Measurements from ENCODE around the gene KCNQ5. TPM values are rescaled to one million over a fixed set of nuclear protein-coding genes. Genes with fewer than 3 reads are reported as not detected.

KCNQ5 gene
- total RNA-seq, 1 experiment from 2014 or later, result not detected

- H3K27me3 ChIP-seq (ENCODE audit: insufficient read depth, low read length), result peaks cover 13% of the 10 kb centered on the region
- BruUV-seq (replicated peaks), result no TSS peak
- ATAC-seq, result no peak
- H3K4me1 ChIP-seq (ENCODE audit: control insufficient read depth in 1 of 2, insufficient read depth in 2 of 2, low read length in 2 of 2), result no peaks in the 10 kb centered on the region
- H2AFZ ChIP-seq (ENCODE audit: low read depth, low read length, poor library complexity, severe bottlenecking), result no peak overlapping the region
- no peaks in the 10 kb centered on the region for H3K79me2 ChIP-seq (ENCODE audit: insufficient read depth, low read length)
- TF ChIP-seq TCF7L2 (IDR thresholded peaks at IDR 0.05; ENCODE audit: borderline replicate concordance, extremely low read depth, insufficient read depth, insufficient read length) (no peak), POLR2AphosphoS5 (IDR thresholded peaks at IDR 0.05; ENCODE audit: low read depth, low read length) (no peak), CBX3 (IDR thresholded peaks at IDR 0.05; ENCODE audit: low read depth) (no peak), RAD21 (IDR thresholded peaks at IDR 0.05; ENCODE audit: low read depth) (no peak), ZNF274 (IDR thresholded peaks at IDR 0.05; ENCODE audit: low read depth, low read length) (no peak), CTCF (IDR thresholded peaks at IDR 0.05 in 2 of 3, conservative IDR thresholded peaks at IDR 0.05 in 1 of 3; ENCODE audit: borderline replicate concordance in 1 of 3, insufficient read depth in 1 of 3, low read depth in 2 of 3, low read length in 2 of 3) (no peak)
- no peak for DNase-seq (ENCODE audit: low read depth, low spot score)
- no peak overlapping the region for H3K9ac ChIP-seq (ENCODE audit: low read length)
- no peaks in the 10 kb centered on the region for H3K9me3 ChIP-seq (ENCODE audit: control insufficient read depth in 1 of 2, insufficient read depth in 1 of 2, low read depth in 1 of 2, low read length in 2 of 2)
- H3K27ac ChIP-seq (ENCODE audit: low read depth, low read length), result no peak overlapping the region
- CTCF ChIA-PET, result no interaction called here
- H3K9me2 ChIP-seq (ENCODE audit: insufficient read depth), result no peaks in the 10 kb centered on the region
- H3K4me3 ChIP-seq (replicated peaks in 1 of 2; ENCODE audit: low read depth in 1 of 2, low read length in 2 of 2), result no peak overlapping the region
- POLR2A ChIA-PET, result no interaction called here
- RAD21 ChIA-PET (ENCODE audit: low non-redundant PET in 1 of 2, low total read pairs in 2 of 2, uncharacterized antibody in 2 of 2, unreplicated experiment in 2 of 2), result no interaction called here
- intact Hi-C loops (cut with micrococcal nuclease), result no loop called here
- H3K4me2 ChIP-seq (ENCODE audit: low read length), result no peak overlapping the region
- no peaks in the 10 kb centered on the region for H4K20me1 ChIP-seq (ENCODE audit: insufficient read depth)
- H3K36me3 ChIP-seq (ENCODE audit: control insufficient read depth in 1 of 2, insufficient read depth in 2 of 2, low read length in 2 of 2), result no peaks in the 10 kb centered on the region
These were observed 21.4 kb downstream of the KCNQ5 start for GRCh38 chr6:72643214-72643613.

Measured in HCT116 (cell line).